Measurements from ENCODE around the gene CELF2. TPM values are rescaled to one million over a fixed set of nuclear protein-coding genes. Genes with fewer than 3 reads are reported as not detected.
A peak's percentile ranks its signal among the peaks of the same experiment; 100 is the strongest.

Gene CELF2
- polyA plus RNA-seq, 1 donor from 2014 or later = 55.5 TPM

DNA sequence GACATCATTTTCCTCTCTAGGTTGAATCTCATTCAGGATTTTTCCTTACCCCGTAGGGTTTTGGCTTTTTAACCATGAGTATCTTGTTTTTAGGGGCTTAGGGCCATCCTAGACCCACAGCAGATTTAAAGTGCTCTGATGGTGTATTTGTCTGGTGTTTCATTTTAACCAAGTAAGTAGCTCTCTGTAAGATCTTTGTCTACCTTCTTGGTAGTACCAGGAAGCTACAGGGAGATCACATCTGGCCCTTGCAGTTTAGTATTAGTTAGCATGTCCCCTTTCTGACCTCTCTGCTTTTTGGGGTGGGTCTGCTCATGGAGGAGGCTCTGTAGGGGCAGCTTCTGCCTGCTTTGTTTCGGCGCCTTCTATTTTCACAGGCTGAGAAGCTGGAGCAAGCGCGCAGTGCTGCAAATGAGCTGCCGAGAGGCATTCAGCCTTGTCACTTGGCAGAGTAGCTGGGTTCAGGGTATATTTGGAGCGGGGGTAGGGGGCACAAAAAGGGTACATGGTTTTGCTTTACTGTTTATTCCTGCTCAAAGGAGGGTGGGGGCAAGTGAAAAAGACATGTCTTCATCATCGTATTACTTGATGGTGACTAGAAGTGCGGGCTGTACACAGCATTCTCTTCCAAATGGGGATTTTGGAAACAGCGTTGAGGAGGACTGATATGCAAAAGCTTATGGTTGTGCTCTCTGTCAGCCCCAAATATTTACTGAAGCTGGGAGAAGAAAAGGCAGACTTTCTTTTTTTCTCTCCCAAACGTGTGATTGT, 146.3 kb downstream of the CELF2 start:
- no peak for TF ChIP-seq POLR2AphosphoS5 (IDR thresholded peaks at IDR 0.05)
- peak; percentile 53 for TF ChIP-seq TAF1 (IDR thresholded peaks at IDR 0.05; ENCODE audit: low read depth)
- Histone ChIP-seq H3F3A (ENCODE audit: insufficient read depth, low read length, poor library complexity, severe bottlenecking) (no peaks in the 10 kb centered on the region), H3K36me3 (ENCODE audit: insufficient read depth, low read length) (no peaks in the 10 kb centered on the region), H4K20me1 (ENCODE audit: insufficient read depth) (no peaks in the 10 kb centered on the region), H3K9me2 (ENCODE audit: insufficient read depth, low read length) (no peaks in the 10 kb centered on the region), H3K27ac (ENCODE audit: low read length) (peak overlapping the region; percentile 84), H3K79me2 (replicated peaks; ENCODE audit: insufficient read depth, low read length) (peaks cover 41% of the 10 kb centered on the region), H3K4me3 (ENCODE audit: low read length) (peak overlapping the region; percentile 79), H2AFZ (ENCODE audit: low read depth, low read length) (no peak overlapping the region), H3K9me3 (ENCODE audit: low read length) (no peaks in the 10 kb centered on the region), H3K9ac (ENCODE audit: low read length) (peak overlapping the region; percentile 84), H3K27me3 (ENCODE audit: insufficient read depth, low read depth, low read length) (no peaks in the 10 kb centered on the region), H3K4me2 (ENCODE audit: low read length) (peak overlapping the region; percentile 79)

DNA sequence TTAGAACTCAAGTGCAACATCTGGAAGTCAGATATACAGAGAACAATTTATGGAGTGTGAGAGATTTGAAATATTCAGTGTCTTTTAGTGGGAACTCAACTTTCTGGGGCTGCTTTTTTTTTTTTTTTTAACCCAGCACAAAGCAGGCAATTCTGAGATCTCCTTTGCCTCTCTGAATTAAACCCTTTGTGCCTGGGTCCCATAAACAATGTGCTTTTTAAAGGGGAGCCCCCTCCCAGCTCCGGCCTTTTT, 146.8 kb downstream of the CELF2 start:
- no peaks in the 10 kb centered on the region for H3F3A ChIP-seq (ENCODE audit: insufficient read depth, low read length, poor library complexity, severe bottlenecking)
- H3K9me3 ChIP-seq (ENCODE audit: low read length) = no peaks in the 10 kb centered on the region
- no peak overlapping the region for H2AFZ ChIP-seq (ENCODE audit: low read depth, low read length)
- H3K36me3 ChIP-seq (ENCODE audit: insufficient read depth, low read length) = no peaks in the 10 kb centered on the region
- no peaks in the 10 kb centered on the region for H3K27me3 ChIP-seq (ENCODE audit: insufficient read depth, low read depth, low read length)
- peak overlapping the region; percentile 79 for H3K4me3 ChIP-seq (ENCODE audit: low read length)
- H3K4me2 ChIP-seq (ENCODE audit: low read length) = peak overlapping the region; percentile 79
- H3K79me2 ChIP-seq (replicated peaks; ENCODE audit: insufficient read depth, low read length) = peaks cover 44% of the 10 kb centered on the region
- no peaks in the 10 kb centered on the region for H3K9me2 ChIP-seq (ENCODE audit: insufficient read depth, low read length)
- H3K9ac ChIP-seq (ENCODE audit: low read length) = peak overlapping the region; percentile 84
- no peaks in the 10 kb centered on the region for H4K20me1 ChIP-seq (ENCODE audit: insufficient read depth)
- peak overlapping the region; percentile 84 for H3K27ac ChIP-seq (ENCODE audit: low read length)
- no peak for TF ChIP-seq RAD21 (conservative IDR thresholded peaks at IDR 0.05)

DNA sequence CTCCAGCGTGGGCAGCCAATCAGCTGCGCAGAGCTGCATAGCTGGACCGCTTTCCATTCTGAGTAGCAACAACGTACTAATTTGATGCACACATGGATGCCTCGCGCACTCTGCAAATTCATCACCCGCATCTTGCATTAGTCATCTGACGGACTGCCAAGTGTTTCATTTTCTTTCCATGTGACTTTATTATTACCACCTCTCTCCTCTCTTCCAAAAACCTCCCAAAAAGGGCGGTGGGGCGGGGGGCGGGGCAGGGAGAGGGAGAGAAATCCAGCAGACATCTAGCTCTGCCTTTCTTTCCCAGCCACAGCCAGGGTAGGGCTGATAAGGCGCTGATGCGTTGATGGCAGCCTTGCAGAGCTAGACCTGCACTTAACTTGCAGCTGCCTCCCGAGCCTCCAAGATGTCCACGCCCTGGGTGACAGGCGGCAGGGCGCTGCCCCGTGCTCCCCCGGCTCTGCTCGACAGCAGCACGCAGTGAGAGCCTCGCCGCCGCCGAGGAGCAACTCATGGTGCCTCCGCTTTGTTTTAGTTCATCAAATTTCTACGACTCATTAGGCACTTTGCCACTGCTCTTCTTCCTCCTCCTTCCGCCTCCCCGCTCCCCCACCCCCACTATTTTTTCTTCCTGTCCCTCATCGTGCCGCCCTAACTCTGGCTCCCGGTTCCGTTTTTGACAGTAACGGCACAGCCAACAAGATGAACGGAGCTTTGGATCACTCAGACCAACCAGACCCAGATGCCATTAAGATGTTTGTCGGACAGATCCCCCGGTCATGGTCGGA, 147.3 kb downstream of the CELF2 start:
- Histone ChIP-seq H3K27ac (ENCODE audit: low read length) (peak overlapping the region; percentile 84), H3K9ac (ENCODE audit: low read length) (peak overlapping the region; percentile 84)
- TF ChIP-seq POLR2AphosphoS5 (IDR thresholded peaks at IDR 0.05) (peak; percentile 68), MXI1 (conservative IDR thresholded peaks at IDR 0.05; ENCODE audit: poor library complexity, severe bottlenecking) (peak; percentile 61), RAD21 (conservative IDR thresholded peaks at IDR 0.05) (peak; percentile 22), EP300 (conservative IDR thresholded peaks at IDR 0.05; ENCODE audit: poor library complexity, severe bottlenecking) (no peak), SMC3 (conservative IDR thresholded peaks at IDR 0.05; ENCODE audit: poor library complexity) (no peak), TAF1 (IDR thresholded peaks at IDR 0.05; ENCODE audit: low read depth) (no peak), EZH2 (IDR thresholded peaks at IDR 0.05; ENCODE audit: borderline replicate concordance, insufficient read depth, low read length, poor library complexity, severe bottlenecking) (no peak)
- TF ChIP-seq, protein P1, sequence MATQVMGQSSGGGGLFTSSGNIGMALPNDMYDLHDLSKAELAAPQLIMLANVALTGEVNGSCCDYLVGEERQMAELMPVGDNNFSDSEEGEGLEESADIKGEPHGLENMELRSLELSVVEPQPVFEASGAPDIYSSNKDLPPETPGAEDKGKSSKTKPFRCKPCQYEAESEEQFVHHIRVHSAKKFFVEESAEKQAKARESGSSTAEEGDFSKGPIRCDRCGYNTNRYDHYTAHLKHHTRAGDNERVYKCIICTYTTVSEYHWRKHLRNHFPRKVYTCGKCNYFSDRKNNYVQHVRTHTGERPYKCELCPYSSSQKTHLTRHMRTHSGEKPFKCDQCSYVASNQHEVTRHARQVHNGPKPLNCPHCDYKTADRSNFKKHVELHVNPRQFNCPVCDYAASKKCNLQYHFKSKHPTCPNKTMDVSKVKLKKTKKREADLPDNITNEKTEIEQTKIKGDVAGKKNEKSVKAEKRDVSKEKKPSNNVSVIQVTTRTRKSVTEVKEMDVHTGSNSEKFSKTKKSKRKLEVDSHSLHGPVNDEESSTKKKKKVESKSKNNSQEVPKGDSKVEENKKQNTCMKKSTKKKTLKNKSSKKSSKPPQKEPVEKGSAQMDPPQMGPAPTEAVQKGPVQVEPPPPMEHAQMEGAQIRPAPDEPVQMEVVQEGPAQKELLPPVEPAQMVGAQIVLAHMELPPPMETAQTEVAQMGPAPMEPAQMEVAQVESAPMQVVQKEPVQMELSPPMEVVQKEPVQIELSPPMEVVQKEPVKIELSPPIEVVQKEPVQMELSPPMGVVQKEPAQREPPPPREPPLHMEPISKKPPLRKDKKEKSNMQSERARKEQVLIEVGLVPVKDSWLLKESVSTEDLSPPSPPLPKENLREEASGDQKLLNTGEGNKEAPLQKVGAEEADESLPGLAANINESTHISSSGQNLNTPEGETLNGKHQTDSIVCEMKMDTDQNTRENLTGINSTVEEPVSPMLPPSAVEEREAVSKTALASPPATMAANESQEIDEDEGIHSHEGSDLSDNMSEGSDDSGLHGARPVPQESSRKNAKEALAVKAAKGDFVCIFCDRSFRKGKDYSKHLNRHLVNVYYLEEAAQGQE (IDR thresholded peaks at IDR 0.05; ENCODE audit: borderline replicate concordance) = peak; percentile 13
- TF ChIP-seq, protein P2, sequence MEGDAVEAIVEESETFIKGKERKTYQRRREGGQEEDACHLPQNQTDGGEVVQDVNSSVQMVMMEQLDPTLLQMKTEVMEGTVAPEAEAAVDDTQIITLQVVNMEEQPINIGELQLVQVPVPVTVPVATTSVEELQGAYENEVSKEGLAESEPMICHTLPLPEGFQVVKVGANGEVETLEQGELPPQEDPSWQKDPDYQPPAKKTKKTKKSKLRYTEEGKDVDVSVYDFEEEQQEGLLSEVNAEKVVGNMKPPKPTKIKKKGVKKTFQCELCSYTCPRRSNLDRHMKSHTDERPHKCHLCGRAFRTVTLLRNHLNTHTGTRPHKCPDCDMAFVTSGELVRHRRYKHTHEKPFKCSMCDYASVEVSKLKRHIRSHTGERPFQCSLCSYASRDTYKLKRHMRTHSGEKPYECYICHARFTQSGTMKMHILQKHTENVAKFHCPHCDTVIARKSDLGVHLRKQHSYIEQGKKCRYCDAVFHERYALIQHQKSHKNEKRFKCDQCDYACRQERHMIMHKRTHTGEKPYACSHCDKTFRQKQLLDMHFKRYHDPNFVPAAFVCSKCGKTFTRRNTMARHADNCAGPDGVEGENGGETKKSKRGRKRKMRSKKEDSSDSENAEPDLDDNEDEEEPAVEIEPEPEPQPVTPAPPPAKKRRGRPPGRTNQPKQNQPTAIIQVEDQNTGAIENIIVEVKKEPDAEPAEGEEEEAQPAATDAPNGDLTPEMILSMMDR (IDR thresholded peaks at IDR 0.05; ENCODE audit: poor library complexity, severe bottlenecking) = no peak

More for the DNA sequence above, 147.3 kb downstream of the CELF2 start:
- Histone ChIP-seq H2AFZ (ENCODE audit: low read depth, low read length) (no peak overlapping the region), H3K9me3 (ENCODE audit: low read length) (no peaks in the 10 kb centered on the region), H3K36me3 (ENCODE audit: insufficient read depth, low read length) (no peaks in the 10 kb centered on the region), H3K79me2 (replicated peaks; ENCODE audit: insufficient read depth, low read length) (peaks cover 49% of the 10 kb centered on the region), H3K27me3 (ENCODE audit: insufficient read depth, low read depth, low read length) (no peaks in the 10 kb centered on the region), H3F3A (ENCODE audit: insufficient read depth, low read length, poor library complexity, severe bottlenecking) (no peaks in the 10 kb centered on the region), H3K4me2 (ENCODE audit: low read length) (peak overlapping the region; percentile 79), H3K9me2 (ENCODE audit: insufficient read depth, low read length) (no peaks in the 10 kb centered on the region), H4K20me1 (ENCODE audit: insufficient read depth) (no peaks in the 10 kb centered on the region), H3K4me3 (ENCODE audit: low read length) (peak overlapping the region; percentile 79)
